GM21529 (cell line): ENCODE measurements around the gene RARRES2.

Source experiments
- ATAC-seq: cut with Tn5 transposase; IDR thresholded peaks from one replicate; pipeline ENCODE4 v1.9.1; 2021; ENCODE audit not compliant: unreplicated experiment

Gene RARRES2

GRCh38 chr7:150377196-150377595 is 35.8 kb upstream of the RARRES2 start:
- no peak for ATAC-seq

GRCh38 chr7:150376560-150376959 is 35.1 kb upstream of the RARRES2 start:
- no peak for ATAC-seq

- peak; percentile 16 for ATAC-seq
Observed at GRCh38 chr7:150375662-150376521, 34.5 kb upstream of the RARRES2 start.

- no peak for ATAC-seq
Observed at GRCh38 chr7:150374472-150374871, 33.0 kb upstream of the RARRES2 start.

GRCh38 chr7:150374026-150374425 is 32.6 kb upstream of the RARRES2 start:
- ATAC-seq, result no peak

GRCh38 chr7:150373049-150373801 is 31.8 kb upstream of the RARRES2 start:
- ATAC-seq, result no peak

- ATAC-seq, result no peak
Observed at GRCh38 chr7:150372271-150373048, 31.0 kb upstream of the RARRES2 start.

GRCh38 chr7:150371996-150372270 is 30.5 kb upstream of the RARRES2 start:
- ATAC-seq, result no peak

- no peak for ATAC-seq
Observed at GRCh38 chr7:150371131-150371995, 29.9 kb upstream of the RARRES2 start.

GRCh38 chr7:150370612-150371071 is 29.2 kb upstream of the RARRES2 start:
- no peak for ATAC-seq

GRCh38 chr7:150369748-150370501 is 28.5 kb upstream of the RARRES2 start:
- no peak for ATAC-seq

- peak; percentile 55 for ATAC-seq
Observed at GRCh38 chr7:150368884-150369747, 27.7 kb upstream of the RARRES2 start.

- ATAC-seq, result peak; percentile 49
Observed at GRCh38 chr7:150368096-150368883, 26.9 kb upstream of the RARRES2 start, which contains the start of gene REPIN1. REPIN1 (plus strand) TSS chr7:150368822; CDS start chr7:150369712, 890 bp downstream.

GRCh38 chr7:150367677-150368095 is 26.3 kb upstream of the RARRES2 start:
- ATAC-seq, result no peak

- ATAC-seq, result no peak
Observed at GRCh38 chr7:150365673-150366398, 24.4 kb upstream of the RARRES2 start.

GRCh38 chr7:150365194-150365593 is 23.8 kb upstream of the RARRES2 start:
- no peak for ATAC-seq

- peak; percentile 40 for ATAC-seq
Observed at GRCh38 chr7:150363872-150364271, 22.4 kb upstream of the RARRES2 start.
